DMS 273 treated with DMSO at 0.1 percent for 48 hours (cell line): ENCODE data around the gene ARHGEF12.

ENCODE experiments used
- DNase-seq: peaks from one replicate; lab custom pipeline; 2025; lab: John Stamatoyannopoulos, UW

ARHGEF12 gene

GRCh38 chr11:120388261-120388660 is 52.0 kb downstream of the ARHGEF12 start:
- no peak for DNase-seq

DNA sequence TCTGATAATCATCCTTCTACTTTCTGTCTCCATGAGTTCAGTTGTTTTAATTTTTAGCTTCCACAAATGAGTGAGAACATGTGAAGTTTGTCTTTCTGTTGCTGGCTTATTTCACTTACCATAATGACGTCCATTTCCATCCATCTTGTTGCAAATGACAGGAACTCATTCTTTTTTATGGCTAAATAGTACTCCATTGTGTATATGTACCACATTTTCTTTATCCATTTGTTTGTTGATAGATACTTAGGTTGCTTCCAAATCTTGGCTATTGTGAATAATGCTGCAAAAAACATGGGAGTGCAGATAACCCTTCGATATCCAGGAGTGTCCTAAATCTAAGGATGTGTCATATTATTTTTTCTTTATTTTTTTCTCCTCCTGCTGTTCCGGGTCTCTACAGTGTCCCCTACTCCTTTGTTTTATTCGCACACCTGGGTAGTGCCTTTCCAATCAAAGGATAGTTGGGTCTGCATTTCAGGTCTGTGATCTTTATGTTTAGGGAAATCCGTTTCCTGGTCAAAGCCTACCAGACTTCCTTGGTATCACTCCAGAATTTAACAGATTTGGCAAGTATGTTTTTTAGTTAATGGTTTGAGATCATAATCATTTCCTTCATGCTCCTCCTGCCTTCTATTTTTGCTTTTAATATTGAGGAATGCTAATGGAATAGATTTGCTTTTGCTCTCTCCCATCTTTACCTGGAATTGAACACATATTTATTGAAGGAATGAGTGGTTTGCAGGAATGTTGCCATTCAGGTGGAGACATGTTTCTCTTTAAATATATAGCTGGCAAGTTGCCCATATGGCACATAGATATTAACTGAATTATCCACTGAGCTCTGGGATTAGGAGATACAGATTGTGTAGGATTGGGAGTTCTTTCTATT is 53.7 kb downstream of the ARHGEF12 start:
- no peak for DNase-seq

- no peak for DNase-seq
Measured at GRCh38 chr11:120390585-120390922, 54.3 kb downstream of the ARHGEF12 start.

DNA sequence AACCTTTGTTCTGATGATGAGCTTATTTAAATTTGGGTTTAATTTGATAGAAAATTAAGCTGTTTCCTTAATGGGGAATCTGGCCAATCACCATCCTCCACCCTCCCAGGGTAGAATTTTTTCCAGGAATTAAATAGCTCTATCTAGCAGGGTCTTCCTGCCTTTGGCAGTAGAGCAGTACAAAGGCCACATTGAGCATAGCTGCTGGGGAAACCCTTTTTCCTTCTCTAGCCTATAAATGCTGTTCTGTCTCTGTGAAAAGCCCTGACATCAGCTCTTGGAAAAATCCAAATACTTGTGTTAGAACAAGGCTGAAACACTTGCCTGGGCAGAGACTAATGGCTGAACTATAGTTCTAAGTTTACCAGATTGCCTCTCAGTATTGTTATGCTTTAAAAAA is 55.1 kb downstream of the ARHGEF12 start:
- DNase-seq = no peak

DNA sequence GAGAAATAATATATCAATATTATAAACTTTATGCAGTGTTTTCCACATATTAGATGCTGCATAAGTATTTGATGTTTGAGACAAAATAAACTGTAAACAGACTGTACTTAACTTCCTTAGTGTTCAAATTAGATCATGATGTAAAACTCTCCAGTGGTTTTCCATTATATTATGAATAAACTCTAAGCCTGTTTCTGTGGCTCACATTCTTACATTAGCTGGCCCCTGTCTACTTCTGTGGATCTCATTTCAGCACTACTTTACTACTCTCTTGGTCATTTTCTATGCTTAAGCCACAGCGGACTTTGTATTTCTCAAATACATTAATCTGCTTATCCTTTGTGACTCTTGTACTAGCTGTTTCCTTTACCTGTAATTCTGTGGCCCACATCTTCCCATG is 55.6 kb downstream of the ARHGEF12 start:
- no peak for DNase-seq

DNA sequence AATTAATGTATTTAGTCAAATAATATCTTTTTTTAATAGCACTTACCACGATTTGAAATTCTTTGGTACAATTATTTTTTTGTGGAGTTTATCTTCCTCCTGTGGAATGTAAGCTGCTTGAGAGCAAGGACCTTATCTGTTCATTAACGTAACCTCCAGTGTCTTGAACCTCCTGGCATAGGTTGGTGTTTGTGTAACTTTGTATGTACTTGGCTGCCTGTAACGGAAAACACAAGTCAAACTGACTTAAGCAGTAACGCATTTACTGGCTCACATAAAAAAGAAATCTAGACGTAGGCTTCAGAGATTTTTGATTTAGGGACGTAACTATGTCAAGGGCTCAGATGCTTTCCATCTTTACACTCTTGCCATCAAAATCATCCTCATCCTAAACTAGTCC is 56.1 kb downstream of the ARHGEF12 start:
- DNase-seq = no peak

DNA sequence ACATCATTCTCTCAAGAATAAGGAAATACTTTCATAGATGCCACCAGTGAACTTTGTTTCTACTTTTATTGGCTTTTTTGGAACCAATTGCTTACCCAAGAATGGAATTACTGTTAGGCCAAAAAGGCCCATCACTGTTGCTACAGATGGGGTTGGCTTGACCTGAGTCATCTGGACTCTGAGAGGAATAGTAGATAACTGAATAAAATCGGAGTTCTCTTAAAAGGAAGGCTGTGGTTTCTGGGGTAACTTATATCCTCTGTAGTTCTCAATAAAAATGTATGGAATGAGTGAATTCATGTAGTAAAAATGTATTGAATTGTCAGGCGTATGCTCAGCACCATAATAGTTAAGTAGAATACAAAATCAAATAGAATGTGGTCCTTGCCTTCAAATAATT is 56.6 kb downstream of the ARHGEF12 start:
- no peak for DNase-seq

DNA sequence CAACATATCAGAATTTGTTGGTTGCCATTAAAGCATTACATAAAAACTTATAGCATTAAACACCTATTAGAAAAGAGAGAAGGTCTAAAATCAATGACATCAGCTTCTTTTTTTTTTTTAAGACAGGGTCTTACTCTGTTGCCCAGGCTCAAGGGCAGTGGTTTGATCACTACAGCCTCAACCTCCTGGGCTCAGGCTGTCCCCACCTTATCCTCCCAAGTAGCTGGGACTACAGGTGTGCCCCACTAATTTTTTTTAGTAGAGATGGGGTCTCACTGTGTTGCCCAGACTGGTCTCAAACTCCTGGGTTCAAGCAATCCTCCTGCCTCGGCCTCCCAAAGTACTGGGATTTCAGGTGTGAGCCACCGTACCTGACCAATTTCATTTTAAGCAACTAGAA is 57.9 kb downstream of the ARHGEF12 start:
- DNase-seq = no peak

DNA sequence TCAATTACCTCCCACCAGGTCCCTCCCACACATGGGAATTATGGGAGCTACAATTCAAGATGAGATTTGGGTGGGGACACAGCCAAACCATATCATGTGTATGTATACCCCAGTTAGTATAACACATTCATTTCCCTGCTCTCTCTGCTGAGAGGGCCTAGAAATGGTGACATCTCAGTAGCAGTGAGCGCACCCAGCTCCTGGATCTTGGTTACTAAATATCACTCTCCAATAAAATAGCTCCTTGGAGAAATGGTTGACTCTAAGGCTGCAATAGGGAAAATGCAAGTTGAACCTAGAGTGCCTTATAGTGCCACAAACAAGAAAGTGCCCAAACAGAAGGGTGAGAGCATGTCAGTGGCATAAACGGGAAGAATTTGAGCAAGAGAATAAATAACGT is 59.6 kb downstream of the ARHGEF12 start:
- DNase-seq = no peak

GRCh38 chr11:120398132-120398531 is 61.9 kb downstream of the ARHGEF12 start:
- DNase-seq = no peak

DNA sequence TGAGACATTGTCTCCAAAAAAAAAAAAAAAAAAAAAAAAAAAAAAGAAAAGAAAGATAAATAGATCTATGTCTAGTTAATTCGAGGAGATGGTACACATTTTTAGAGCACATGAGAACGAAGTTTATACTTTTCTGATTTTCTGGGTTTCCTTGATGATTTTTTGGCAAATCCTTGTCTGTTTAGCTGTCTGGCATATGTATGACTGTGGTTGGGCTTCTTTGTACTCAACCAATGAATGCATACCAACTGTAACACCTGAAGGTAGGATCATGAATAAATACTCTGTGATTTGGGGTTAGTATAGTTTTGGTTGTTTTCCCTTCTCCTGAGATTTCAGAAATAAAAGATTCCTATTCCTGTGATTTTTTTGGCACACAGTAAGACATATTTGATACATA is 63.1 kb downstream of the ARHGEF12 start:
- DNase-seq = no peak

- DNase-seq = peak; percentile 24
Measured at GRCh38 chr11:120400564-120401364, 64.6 kb downstream of the ARHGEF12 start.

- DNase-seq = no peak
Measured at GRCh38 chr11:120401506-120401905, 65.3 kb downstream of the ARHGEF12 start.

GRCh38 chr11:120403966-120404365 is 67.8 kb downstream of the ARHGEF12 start:
- DNase-seq = no peak

DNA sequence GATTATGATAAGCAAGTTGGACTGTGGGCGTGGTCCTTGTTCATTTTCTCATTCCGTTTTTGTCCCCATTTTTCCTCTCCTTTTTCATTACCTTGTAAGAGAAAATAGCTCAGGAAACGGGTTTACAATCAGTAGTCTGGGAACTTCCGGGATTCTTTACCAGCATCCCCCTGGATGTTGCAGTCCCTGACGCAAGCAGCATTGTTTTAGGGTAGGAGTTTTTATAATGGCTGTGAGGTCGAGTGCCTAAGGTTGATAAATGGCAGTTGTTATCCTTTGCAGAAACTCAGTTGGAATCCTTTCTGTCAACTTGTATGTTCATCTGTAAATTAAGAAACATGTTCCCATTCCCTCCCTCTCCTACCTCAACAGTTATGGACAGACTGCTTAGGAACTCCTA is 68.3 kb downstream of the ARHGEF12 start:
- no peak for DNase-seq

GRCh38 chr11:120409655-120410054 is 73.4 kb downstream of the ARHGEF12 start:
- DNase-seq = no peak

DNA sequence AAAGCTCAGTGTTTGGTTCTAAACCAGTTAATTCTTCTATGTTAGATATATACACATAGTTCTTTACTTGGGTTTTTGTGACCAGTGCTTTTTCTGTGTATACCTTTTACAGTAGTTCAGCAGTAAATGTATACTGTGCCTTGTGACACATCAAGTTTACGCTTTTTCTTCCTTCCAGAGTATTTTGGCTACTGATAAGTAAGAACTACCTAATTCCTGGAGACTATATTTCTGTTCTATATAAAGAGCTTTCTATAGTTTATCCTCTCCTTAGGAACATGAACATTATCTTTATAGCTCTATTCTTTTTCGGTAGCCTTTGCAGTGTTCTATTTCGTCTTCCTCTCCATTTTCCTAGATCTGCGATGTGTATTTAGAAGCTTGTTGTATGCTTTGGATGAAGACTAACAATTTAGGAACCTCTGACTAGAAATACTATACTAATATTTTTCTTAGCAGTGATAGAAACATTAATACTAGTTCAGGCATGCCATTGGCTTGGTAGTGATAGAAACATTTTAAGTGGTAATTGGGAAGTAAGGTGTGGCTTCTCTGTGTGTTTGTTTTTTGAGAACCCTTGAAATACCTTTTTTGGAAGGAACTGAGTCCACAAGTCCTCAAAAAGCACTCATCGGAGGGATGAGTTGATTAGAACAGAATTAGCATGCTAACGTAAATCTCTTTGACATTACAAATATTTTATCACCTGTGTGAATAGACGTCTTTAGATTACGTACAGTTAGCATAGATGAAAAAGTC is 74.6 kb downstream of the ARHGEF12 start:
- no peak for DNase-seq

DNA sequence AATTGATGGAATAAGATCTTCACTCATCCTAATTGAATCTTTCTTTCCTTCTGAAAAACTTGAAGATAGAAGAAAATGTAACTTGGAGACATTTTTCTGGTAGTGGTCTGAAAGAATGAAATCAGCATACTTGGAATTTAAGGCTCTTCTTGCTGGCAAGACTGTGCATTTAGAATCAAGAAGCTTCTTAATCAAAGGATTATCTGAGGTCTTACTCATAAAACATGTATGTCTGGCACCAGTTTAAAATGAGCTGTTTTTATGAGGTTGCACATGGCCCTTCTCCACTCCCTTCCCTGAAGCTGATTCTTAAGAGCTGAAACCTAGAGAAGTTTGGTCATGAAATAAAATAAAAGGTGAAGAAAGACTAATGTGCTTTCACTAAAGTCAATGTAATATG is 77.3 kb downstream of the ARHGEF12 start:
- DNase-seq = no peak

DNA sequence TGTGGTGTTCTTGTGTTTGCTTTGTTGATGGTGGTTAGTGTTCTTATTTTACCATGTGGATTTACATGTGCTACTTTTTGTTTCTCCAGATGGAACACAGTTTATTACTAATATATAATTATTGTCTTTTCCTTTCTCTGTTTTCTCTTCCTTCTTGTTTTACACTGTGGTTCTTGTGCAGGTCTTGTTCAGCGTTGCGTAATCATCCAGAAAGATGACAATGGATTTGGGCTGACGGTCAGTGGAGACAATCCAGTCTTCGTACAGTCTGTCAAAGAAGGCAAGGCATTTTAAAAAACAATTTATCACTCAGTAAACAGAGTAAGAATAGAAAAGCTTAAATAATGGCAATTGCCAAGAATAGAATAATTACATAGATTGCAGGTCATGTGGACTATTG is 84.4 kb downstream of the ARHGEF12 start:
- no peak for DNase-seq

DNA sequence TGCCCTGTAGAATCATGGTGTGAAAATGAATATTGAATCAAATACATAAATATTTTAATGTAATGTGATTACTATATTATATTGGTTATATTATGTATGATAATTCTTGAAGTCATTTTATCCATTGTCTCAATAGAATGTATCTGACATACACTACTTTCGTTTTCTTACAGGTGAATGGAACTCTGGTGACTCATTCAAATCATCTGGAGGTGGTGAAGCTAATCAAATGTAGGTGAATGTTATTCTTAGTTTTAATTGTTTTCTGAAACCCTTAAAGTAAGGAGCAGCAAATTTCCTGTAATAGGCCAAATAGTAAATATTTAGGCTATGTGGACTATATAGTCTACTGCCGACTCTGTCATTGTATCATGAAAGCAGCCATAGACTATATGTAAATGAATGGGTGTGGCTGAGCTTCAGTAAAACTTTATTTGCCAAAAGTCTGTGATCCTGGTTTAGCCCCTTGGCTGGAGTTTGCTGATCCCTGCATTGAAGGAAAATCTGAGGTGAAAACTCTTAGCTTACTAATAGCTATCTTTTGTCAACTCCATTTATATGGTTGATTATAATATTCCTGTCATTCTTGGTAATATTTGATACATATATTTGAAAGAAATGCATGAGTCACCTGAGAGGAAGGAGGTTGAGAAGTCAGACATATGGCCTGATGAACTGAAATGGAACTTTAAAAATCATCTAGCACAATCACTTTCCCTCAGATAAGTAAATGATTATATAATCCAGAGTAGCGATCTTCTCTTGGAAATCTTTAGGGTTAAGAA is 88.2 kb downstream of the ARHGEF12 start:
- DNase-seq = no peak

DNA sequence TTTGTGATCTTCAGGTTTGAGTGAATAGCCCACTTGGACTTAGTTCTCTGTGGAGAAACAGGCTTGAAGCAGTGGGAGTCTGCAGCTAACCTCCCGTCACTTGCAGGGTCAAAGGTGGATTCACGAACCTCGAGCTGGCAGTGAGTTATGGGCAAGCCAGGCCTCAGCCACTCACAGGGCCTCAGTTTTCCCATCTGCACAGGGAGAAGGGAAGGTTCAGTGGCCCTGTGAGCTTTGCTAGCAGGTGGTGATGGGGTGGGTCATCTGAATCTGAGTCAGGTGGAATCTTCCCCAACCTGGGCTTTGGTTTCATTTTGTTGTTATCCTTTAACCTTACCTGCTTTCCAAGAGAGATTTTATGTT is 88.7 kb downstream of the ARHGEF12 start:
- no peak for DNase-seq

DNA sequence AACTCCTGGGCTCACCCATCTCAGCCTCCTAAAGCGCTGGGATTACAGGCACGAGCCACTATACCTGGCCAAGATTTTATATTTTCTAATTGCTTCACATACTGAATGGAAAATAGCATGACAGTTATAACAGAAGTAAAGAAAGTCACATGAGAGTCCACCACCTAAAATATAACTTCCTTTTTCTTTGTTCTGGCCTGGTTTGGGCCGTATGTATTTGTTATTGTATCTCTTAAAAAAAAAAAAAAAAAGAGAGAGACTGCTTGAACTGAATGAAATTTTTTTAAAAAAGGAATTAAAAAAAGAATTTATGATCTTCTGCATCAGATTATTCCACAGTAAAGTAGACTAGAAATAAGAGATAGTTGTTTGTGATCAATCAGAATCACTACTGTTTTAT is 89.3 kb downstream of the ARHGEF12 start:
- DNase-seq = no peak
